H9 (cell line): ENCODE measurements around the gene RHBDD1. TPM values are rescaled to one million over a fixed set of nuclear protein-coding genes. Genes with fewer than 3 reads are reported as not detected.

Experiments used
- DNase-seq: peaks from one replicate; pipeline ENCODE4 v3.0.0-alpha.2; 2017
- H2AFZ ChIP-seq: one replicate; pipeline ENCODE4 v1.6.1; 2013; ENCODE audit warnings: mild to moderate bottlenecking, low read length, control low read depth, moderate library complexity
- H2AK5ac ChIP-seq: 2 replicates; pipeline ENCODE4 v1.6.1; 2013; ENCODE audit warnings: low read length, control low read depth, mixed read lengths; ENCODE audit not compliant: insufficient read length
- H2BK120ac ChIP-seq: one replicate; pipeline ENCODE4 v1.6.1; 2013; ENCODE audit warnings: low read depth, mild to moderate bottlenecking, low read length, control low read depth, inconsistent platforms; ENCODE audit not compliant: poor library complexity, severe bottlenecking
- H2BK12ac ChIP-seq: 2 replicates; pipeline ENCODE4 v1.6.1; 2013; ENCODE audit warnings: low read length, control low read depth, mixed read lengths, low read depth; ENCODE audit not compliant: insufficient read length
- H2BK15ac ChIP-seq: 2 replicates; pipeline ENCODE4 v1.6.1; 2013; ENCODE audit warnings: low read depth, low read length, control low read depth
- H2BK20ac ChIP-seq: one replicate; pipeline ENCODE4 v1.6.1; 2013; ENCODE audit warnings: low read depth, mild to moderate bottlenecking, low read length, control low read depth, inconsistent platforms; ENCODE audit not compliant: poor library complexity, severe bottlenecking
- H2BK5ac ChIP-seq: 2 replicates; pipeline ENCODE4 v1.6.1; 2013; ENCODE audit warnings: low read length, control low read depth, mixed read lengths; ENCODE audit not compliant: insufficient read length
- H3K14ac ChIP-seq: 2 replicates; pipeline ENCODE4 v1.6.1; 2013; ENCODE audit warnings: low read length, control low read depth; ENCODE audit not compliant: insufficient read depth
- H3K18ac ChIP-seq: 2 replicates; pipeline ENCODE4 v1.6.1; 2013; ENCODE audit warnings: low read depth, mild to moderate bottlenecking, mixed read lengths, low read length, control low read depth; ENCODE audit not compliant: insufficient read length
- H3K23ac ChIP-seq: 2 replicates; pipeline ENCODE4 v1.6.1; 2013; ENCODE audit warnings: low read length, control low read depth, mixed read lengths, low read depth; ENCODE audit not compliant: insufficient read length
- H3K23me2 ChIP-seq: 2 replicates; pipeline ENCODE4 v1.6.1; 2013; ENCODE audit warnings: low read depth, mild to moderate bottlenecking, mixed read lengths, low read length, control low read depth; ENCODE audit not compliant: insufficient read length, poor library complexity, severe bottlenecking
- H3K27ac ChIP-seq: 2 replicates; pipeline ENCODE4 v1.5.1; 2013; ENCODE audit warnings: low read length, control low read depth, mixed read lengths, low read depth; ENCODE audit not compliant: insufficient read length
- H3K27me3 ChIP-seq: 2 replicates; pipeline ENCODE4 v1.6.1; 2013; ENCODE audit warnings: low read length, control low read depth, inconsistent platforms; ENCODE audit not compliant: insufficient read depth
- H3K4ac ChIP-seq: 2 replicates; pipeline ENCODE4 v1.6.1; 2013; ENCODE audit warnings: low read depth, mild to moderate bottlenecking, control low read depth, inconsistent platforms, low read length, moderate library complexity
- H3K4me1 ChIP-seq: 2 replicates; pipeline ENCODE4 v1.6.1; 2013; ENCODE audit warnings: low read length, control low read depth, inconsistent platforms; ENCODE audit not compliant: insufficient read depth
- H3K4me2 ChIP-seq: 2 replicates; pipeline ENCODE4 v1.6.1; 2013; ENCODE audit warnings: low read length, control low read depth, mixed read lengths; ENCODE audit not compliant: insufficient read length, insufficient read depth
- H3K56ac ChIP-seq: 2 replicates; pipeline ENCODE4 v1.6.1; 2013; ENCODE audit warnings: low read depth, mild to moderate bottlenecking, mixed read lengths, low read length, control low read depth; ENCODE audit not compliant: insufficient read length
- H3K79me1 ChIP-seq: 2 replicates; pipeline ENCODE4 v1.6.1; 2013; ENCODE audit warnings: low read depth, mild to moderate bottlenecking, moderate library complexity, low read length, control low read depth, inconsistent platforms; ENCODE audit not compliant: insufficient read depth, poor library complexity, severe bottlenecking
- H3K79me2 ChIP-seq: 2 replicates; pipeline ENCODE4 v1.6.1; 2013; ENCODE audit warnings: low read length, control low read depth, inconsistent platforms; ENCODE audit not compliant: insufficient read depth
- H3K9ac ChIP-seq: 2 replicates; pipeline ENCODE4 v1.6.1; 2013; ENCODE audit warnings: low read length, control low read depth, mixed read lengths; ENCODE audit not compliant: insufficient read length; ENCODE audit errors: extremely low read depth
- H3K9me3 ChIP-seq: one replicate; pipeline ENCODE4 v1.6.1; 2013; ENCODE audit warnings: low read depth, low read length, inconsistent platforms; ENCODE audit not compliant: control insufficient read depth
- H3T11ph ChIP-seq: one replicate; pipeline ENCODE4 v1.6.1; 2013; ENCODE audit warnings: mild to moderate bottlenecking, low read length, control low read depth, inconsistent platforms
- H4K20me1 ChIP-seq: one replicate; pipeline ENCODE4 v1.6.1; 2013; ENCODE audit not compliant: control insufficient read depth, insufficient read length, insufficient read depth
- H4K5ac ChIP-seq: 2 replicates; pipeline ENCODE4 v1.6.1; 2013; ENCODE audit warnings: low read depth, mild to moderate bottlenecking, mixed read lengths, low read length, control low read depth; ENCODE audit not compliant: insufficient read length
- H4K8ac ChIP-seq: replicated peaks from 2 replicates; pipeline ENCODE4 v1.6.1; 2013; ENCODE audit warnings: low read length, control low read depth, mixed read lengths, low read depth; ENCODE audit not compliant: insufficient read length
- H4K91ac ChIP-seq: 2 replicates; pipeline ENCODE4 v1.6.1; 2013; ENCODE audit warnings: low read depth, mild to moderate bottlenecking, moderate library complexity, mixed read lengths, low read length, control low read depth; ENCODE audit not compliant: insufficient read length
- H3K27ac Mint-ChIP-seq, 3 experiments: 2 replicates in 2 of 3; 3 replicates in 1 of 3; pipeline ENCODE4 v1.8.0; 2020 to 2021; ENCODE audit warnings: mixed read lengths in 3 of 3, mild to moderate bottlenecking in 1 of 3, moderate library complexity in 1 of 3
- H3K27me3 Mint-ChIP-seq: 2 replicates; pipeline ENCODE4 v1.8.0; 2021; ENCODE audit warnings: low read depth, mild to moderate bottlenecking, moderate library complexity, mixed read lengths
- H3K36me3 Mint-ChIP-seq, 3 experiments: 2 replicates in 2 of 3; 3 replicates in 1 of 3; pipeline ENCODE4 v1.8.0; 2020 to 2021; ENCODE audit warnings: low read depth in 3 of 3, mixed read lengths in 3 of 3; ENCODE audit not compliant: insufficient read depth in 1 of 3
- H3K4me1 Mint-ChIP-seq, 2 experiments: 2 replicates each; pipeline ENCODE4 v1.8.0; 2020; ENCODE audit warnings: mixed read lengths in 2 of 2
- H3K4me3 Mint-ChIP-seq, 2 experiments: 2 replicates in 1 of 2; 3 replicates in 1 of 2; pipeline ENCODE4 v1.8.0; 2020 to 2021; ENCODE audit warnings: mild to moderate bottlenecking in 2 of 2, mixed read lengths in 2 of 2, moderate library complexity in 1 of 2
- H3K9me3 Mint-ChIP-seq, 2 experiments: 2 replicates in 1 of 2; 3 replicates in 1 of 2; pipeline ENCODE4 v1.8.0; 2020; ENCODE audit warnings: mild to moderate bottlenecking in 2 of 2, mixed read lengths in 2 of 2, moderate library complexity in 1 of 2
- CTCF ChIP-seq: fragments of 200-600 bp; sonication (generic); conservative IDR thresholded peaks from 3 replicates; pipeline ENCODE4 v1.8.0; 2021; ENCODE audit warnings: antibody characterized with exemption, mild to moderate bottlenecking
- WGBS: extraction: QIAGEN DNeasy Blood & Tissue Kit; methylation state at CpG from one replicate; pipeline ENCODE4 v1.1.7; 2013; ENCODE audit warnings: missing lambda C conversion rate, low lambda C conversion rate, mixed read lengths; ENCODE audit not compliant: insufficient read length; ENCODE audit errors: extremely low coverage; 5-methylcytosine and 5-hydroxymethylcytosine counted together
- total RNA-seq: library from RNA; stranded (reverse); gene quantifications from 2 replicates; pipeline ENCODE4 v1.2.1, GENCODE V29; 2021

Gene RHBDD1
- total RNA-seq, 1 experiment from 2014 or later = 24.9 TPM

DNA sequence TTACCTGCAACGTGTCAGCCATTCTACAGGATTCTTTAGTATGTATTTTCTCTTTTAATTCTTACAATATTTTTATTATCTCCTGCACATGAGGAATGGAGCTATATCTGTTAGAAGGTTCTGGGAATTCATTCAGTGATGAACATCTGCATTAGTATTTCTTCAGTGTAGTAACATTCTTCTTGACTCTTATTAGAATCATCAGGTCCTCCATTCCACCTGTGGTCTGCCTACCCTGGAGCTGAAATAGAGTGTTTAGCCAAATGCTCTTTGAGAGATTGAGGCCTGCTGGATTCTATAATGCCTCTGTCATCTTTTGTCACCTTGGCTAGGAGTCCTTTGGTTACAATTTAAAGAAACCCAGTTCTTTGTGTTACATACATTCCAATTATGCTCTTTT lies 54.4 kb downstream of the RHBDD1 start:
- Histone ChIP-seq H3K9ac (no peak overlapping the region), H4K8ac (no peak overlapping the region), H3K14ac (no peak overlapping the region), H3K79me1 (no peaks in the 10 kb centered on the region), H3K79me2 (no peaks in the 10 kb centered on the region), H3K56ac (no peak overlapping the region), H2BK5ac (no peak overlapping the region), H3K23ac (no peak overlapping the region), H2AK5ac (no peak overlapping the region), H4K20me1 (no peaks in the 10 kb centered on the region), H2BK120ac (no peak overlapping the region), H3K4me2 (no peak overlapping the region), H3K9me3 (no peaks in the 10 kb centered on the region), H3K18ac (no peak overlapping the region), H2BK15ac (no peak overlapping the region), H2BK12ac (no peak overlapping the region), H3K4ac (no peak overlapping the region), H4K5ac (no peak overlapping the region), H3K4me1 (no peaks in the 10 kb centered on the region), H3K27ac (no peak overlapping the region), H3K27me3 (no peaks in the 10 kb centered on the region), H2AFZ (no peak overlapping the region), H3T11ph (no peak overlapping the region), H2BK20ac (no peak overlapping the region), H4K91ac (no peak overlapping the region), H3K23me2 (no peaks in the 10 kb centered on the region)
- TF ChIP-seq CTCF = no peak
- WGBS = no CpG with 5 or more reads among the region's 1 CpG
- Mint-ChIP-seq H3K27ac (no peak overlapping the region), H3K4me1 (no peaks in the 10 kb centered on the region), H3K4me3 (no peak overlapping the region), H3K36me3 (0 out of 7 replicates have a peak, but pooled peaks cover 0 to 4% (median 0%) of the 10 kb centered on the region in 3 experiments), H3K27me3 (no peaks in the 10 kb centered on the region; the same call in 1 of the 2 replicates), H3K9me3 (no peaks in the 10 kb centered on the region)
- DNase-seq = no peak
